GM12878 (cell line): ENCODE measurements around the gene CSMD2. TPM values are rescaled to one million over a fixed set of nuclear protein-coding genes. Genes with fewer than 3 reads are reported as not detected.

Source experiments
- ATAC-seq: fragments of 200-7000 bp; cut with Tn5 transposase; 3 replicates; pipeline ENCODE4 v1.9.1; 2020; ENCODE audit warnings: mild to moderate bottlenecking, moderate library complexity
- BruUV-seq: library from RNA; stranded (reverse); fragments of 400-500 nt; replicated peaks from 2 replicates; lab custom pipeline; 2021; lab: Mats Ljungman, UMichigan
- CTCF ChIA-PET: fragments of 300-600 bp; sonication (Branson Sonifier 250); formaldehyde crosslinking; extraction: SDS; loops from one replicate; lab custom pipeline; 2021; ENCODE audit warnings: inconsistent platforms; lab: Yijun Ruan, JAX
- POLR2A ChIA-PET: fragments of 350-600 bp; formaldehyde crosslinking; extraction: SDS; loops from one replicate; lab custom pipeline; 2021; ENCODE audit warnings: inconsistent platforms; lab: Charles Lee
- RAD21 ChIA-PET: fragments of 300-600 bp; sonication (Branson Sonifier 250); formaldehyde crosslinking; loops from one replicate; lab custom pipeline; 2023; ENCODE audit warnings: antibody characterized with exemption; ENCODE audit not compliant: unreplicated experiment; lab: Charles Lee
- SMC1A ChIA-PET: fragments of 300-600 bp; sonication (Branson Sonifier 250); formaldehyde crosslinking; loops from one replicate; lab custom pipeline; 2023; ENCODE audit not compliant: unreplicated experiment, uncharacterized antibody; lab: Charles Lee
- DNase-seq: peaks from one replicate; pipeline ENCODE4 v3.0.0-alpha.2; 2011; ENCODE audit warnings: low read depth, low spot score
- FAIRE-seq: peaks from 3 replicates; lab custom pipeline; 2011; peaks lifted over from hg19 to GRCh38; lab: Jason Lieb, UNC
- H2AFZ ChIP-seq: 2 replicates; pipeline ENCODE4 v1.6.0; 2011; ENCODE audit warnings: low read depth, low read length, control low read depth; ENCODE audit not compliant: control insufficient read depth
- H3K27ac ChIP-seq: 2 replicates; pipeline ENCODE4 v1.5.1; 2011; ENCODE audit warnings: control low read depth; ENCODE audit not compliant: control insufficient read depth, insufficient read depth
- H3K27me3 ChIP-seq, 2 experiments: replicated peaks in 1 of 2; 2 replicates each; pipeline versions ENCODE4 v1.6.0 to v1.6.1; 2011; ENCODE audit warnings: low read length in 1 of 2; ENCODE audit not compliant: control insufficient read depth in 2 of 2, insufficient read depth in 2 of 2
- H3K36me3 ChIP-seq, 2 experiments: 2 replicates each; pipeline ENCODE4 v1.5.1; 2011; ENCODE audit warnings: low read length in 1 of 2; ENCODE audit not compliant: control insufficient read depth in 2 of 2, insufficient read depth in 2 of 2
- H3K4me1 ChIP-seq: 2 replicates; pipeline ENCODE4 v1.6.1; 2011; ENCODE audit warnings: mild to moderate bottlenecking, low read length, moderate library complexity, mixed read lengths; ENCODE audit not compliant: control insufficient read depth, insufficient read depth
- H3K4me2 ChIP-seq: 2 replicates; pipeline ENCODE4 v1.6.0; 2011; ENCODE audit warnings: control low read depth; ENCODE audit not compliant: control insufficient read depth, insufficient read depth
- H3K4me3 ChIP-seq: fragments of 200-600 bp; sonication (generic); 2 replicates; pipeline ENCODE4 v1.5.1; 2016
- H3K79me2 ChIP-seq: 2 replicates; pipeline ENCODE4 v1.6.0; 2011; ENCODE audit warnings: low read length; ENCODE audit not compliant: control insufficient read depth, insufficient read depth
- H3K9ac ChIP-seq: 2 replicates; pipeline ENCODE4 v1.8.0; 2011; ENCODE audit warnings: low read length, control low read depth, mixed read lengths; ENCODE audit not compliant: control insufficient read depth, insufficient read depth
- H3K9me3 ChIP-seq: replicated peaks from 3 replicates; pipeline ENCODE4 v1.5.1; 2011; ENCODE audit warnings: mild to moderate bottlenecking, low read length; ENCODE audit not compliant: control insufficient read depth, insufficient read depth
- H4K20me1 ChIP-seq: 2 replicates; pipeline ENCODE4 v1.6.0; 2011; ENCODE audit not compliant: control insufficient read depth, insufficient read depth
- CHD4 ChIP-seq: fragments of 200-600 bp; sonication (generic); IDR thresholded peaks from 2 replicates; pipeline ENCODE4 v1.6.1; 2016; ENCODE audit warnings: mild to moderate bottlenecking
- HSF1 ChIP-seq: fragments of 150-350 bp; IDR thresholded peaks from 2 replicates; pipeline ENCODE4 v1.6.1; 2014; ENCODE audit warnings: mild to moderate bottlenecking, low read depth, low read length
- IKZF2 ChIP-seq, 2 experiments: fragments of 450-650 bp; IDR thresholded peaks; 2 replicates each; pipeline ENCODE4 v1.6.1; 2017; ENCODE audit warnings: mild to moderate bottlenecking in 2 of 2, moderate library complexity in 2 of 2
- PAX5 ChIP-seq: IDR thresholded peaks from 2 replicates; pipeline ENCODE4 v1.6.1; 2011; ENCODE audit warnings: low read depth, low read length, borderline replicate concordance
- SMC3 ChIP-seq: IDR thresholded peaks from 2 replicates; pipeline ENCODE4 v1.6.1; 2011; ENCODE audit warnings: low read length, improper control_type of control experiment, borderline replicate concordance
- SPI1 ChIP-seq: IDR thresholded peaks from 2 replicates; pipeline ENCODE4 v1.6.1; 2011; ENCODE audit warnings: low read depth, mild to moderate bottlenecking, low read length, moderate library complexity, borderline replicate concordance; ENCODE audit not compliant: insufficient read depth
- SUZ12 ChIP-seq: fragments of 200-600 bp; sonication (generic); IDR thresholded peaks from one replicate; pipeline ENCODE4 v1.6.1; 2018; ENCODE audit warnings: antibody characterized with exemption, mild to moderate bottlenecking; ENCODE audit not compliant: unreplicated experiment
- TBL1XR1 ChIP-seq: IDR thresholded peaks from 2 replicates; pipeline ENCODE4 v1.6.1; 2012; ENCODE audit warnings: low read depth, low read length, improper control_type of control experiment
- ZNF622 ChIP-seq: fragments of 450-650 bp; IDR thresholded peaks from 2 replicates; pipeline ENCODE4 v1.6.1; 2017; ENCODE audit warnings: mild to moderate bottlenecking, inconsistent platforms
- WGBS: methylation state at CpG from one replicate; pipeline ENCODE4 v1.1.6; 2016; ENCODE audit warnings: low lambda C conversion rate; ENCODE audit not compliant: insufficient replicate concordance, insufficient coverage; ENCODE audit errors: missing lambda C conversion rate; 5-methylcytosine and 5-hydroxymethylcytosine counted together
- in situ Hi-C: fragments of 300-500 bp; cut with MboI; formaldehyde crosslinking; loops from 9 replicates; pipeline ENCODE4 v1.14.3; 2018; ENCODE audit warnings: mixed read lengths
- intact Hi-C: fragments of 100-400 bp; cut with micrococcal nuclease; formaldehyde crosslinking; loops from one replicate; pipeline ENCODE4 v1.14.2; 2022; ENCODE audit not compliant: unreplicated experiment
- polyA plus RNA-seq, 11 experiments: library from polyadenylated mRNA; depleted of rRNA in 4 of 11; unstranded in 6 of 11; stranded (reverse) in 5 of 11; fragments of >200 nt; fragmentation: Nextera tagmentation in 4 of 11; fragmentation: Illumina TruSeq in 1 of 11; extraction: Ambion mirVana in 4 of 11; extraction: Trizol in 1 of 11; gene quantifications; 1 replicate in 1 of 11; 2 replicates in 10 of 11; pipeline versions ENCODE4 v1.2.1 to v1.2.3, GENCODE V29; 2011 to 2016; ENCODE audit warnings: inconsistent platforms in 2 of 11, missing spikeins in 2 of 11, low read depth in 1 of 11
- total RNA-seq, 4 experiments: library from RNA; depleted of rRNA in 3 of 4; stranded (reverse); fragments of >200 nt in 3 of 4; fragmentation: Illumina TruSeq in 1 of 4; extraction: Trizol in 1 of 4; gene quantifications; 2 replicates each; pipeline versions ENCODE4 v1.2.1 to v1.2.3, GENCODE V29; 2013 to 2021
- TF ChIP-seq, protein P1 (sequence below): IDR thresholded peaks from 2 replicates; pipeline ENCODE4 v1.6.1; 2012; ENCODE audit warnings: mild to moderate bottlenecking, low read depth, low read length

The CSMD2 gene
- total and polyA plus RNA-seq, 10 of the 15 experiments (the other 5 are each of a cell fraction or from before 2014, with no cell fraction given) = under 0.01 TPM; not detected in 9

- BruUV-seq = no TSS peak
- ChIA-PET POLR2A (no interaction called here), RAD21 (interaction anchor here (1.7 kb wide), 1 partner anchor 316 kb away, joined by 3 read pairs; no protein-coding TSS in a partner anchor), CTCF (interaction anchor here (0.7 to 1.5 kb wide), 3 partner anchors 11 to 48 kb away, joined by 3 to 4 read pairs (median 3); no protein-coding TSS in a partner anchor), SMC1A (interaction anchor here (0.7 to 1.9 kb wide), 3 partner anchors 17 to 124 kb away, joined by 3 to 4 read pairs (median 3); no protein-coding TSS in a partner anchor)
- TF ChIP-seq IKZF2 (IDR thresholded peaks at IDR 0.05) = no peak
- no peak for TF ChIP-seq PAX5
- TF ChIP-seq TBL1XR1 = no peak
- TF ChIP-seq SMC3 = no peak
- no peak for TF ChIP-seq ZNF622
- no peak for TF ChIP-seq SPI1
- TF ChIP-seq CHD4 = no peak
- no peak for TF ChIP-seq SUZ12
- TF ChIP-seq, protein P1, sequence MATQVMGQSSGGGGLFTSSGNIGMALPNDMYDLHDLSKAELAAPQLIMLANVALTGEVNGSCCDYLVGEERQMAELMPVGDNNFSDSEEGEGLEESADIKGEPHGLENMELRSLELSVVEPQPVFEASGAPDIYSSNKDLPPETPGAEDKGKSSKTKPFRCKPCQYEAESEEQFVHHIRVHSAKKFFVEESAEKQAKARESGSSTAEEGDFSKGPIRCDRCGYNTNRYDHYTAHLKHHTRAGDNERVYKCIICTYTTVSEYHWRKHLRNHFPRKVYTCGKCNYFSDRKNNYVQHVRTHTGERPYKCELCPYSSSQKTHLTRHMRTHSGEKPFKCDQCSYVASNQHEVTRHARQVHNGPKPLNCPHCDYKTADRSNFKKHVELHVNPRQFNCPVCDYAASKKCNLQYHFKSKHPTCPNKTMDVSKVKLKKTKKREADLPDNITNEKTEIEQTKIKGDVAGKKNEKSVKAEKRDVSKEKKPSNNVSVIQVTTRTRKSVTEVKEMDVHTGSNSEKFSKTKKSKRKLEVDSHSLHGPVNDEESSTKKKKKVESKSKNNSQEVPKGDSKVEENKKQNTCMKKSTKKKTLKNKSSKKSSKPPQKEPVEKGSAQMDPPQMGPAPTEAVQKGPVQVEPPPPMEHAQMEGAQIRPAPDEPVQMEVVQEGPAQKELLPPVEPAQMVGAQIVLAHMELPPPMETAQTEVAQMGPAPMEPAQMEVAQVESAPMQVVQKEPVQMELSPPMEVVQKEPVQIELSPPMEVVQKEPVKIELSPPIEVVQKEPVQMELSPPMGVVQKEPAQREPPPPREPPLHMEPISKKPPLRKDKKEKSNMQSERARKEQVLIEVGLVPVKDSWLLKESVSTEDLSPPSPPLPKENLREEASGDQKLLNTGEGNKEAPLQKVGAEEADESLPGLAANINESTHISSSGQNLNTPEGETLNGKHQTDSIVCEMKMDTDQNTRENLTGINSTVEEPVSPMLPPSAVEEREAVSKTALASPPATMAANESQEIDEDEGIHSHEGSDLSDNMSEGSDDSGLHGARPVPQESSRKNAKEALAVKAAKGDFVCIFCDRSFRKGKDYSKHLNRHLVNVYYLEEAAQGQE = no peak
- TF ChIP-seq HSF1 = no peak
- no peaks in the 10 kb centered on the region for H3K4me1 ChIP-seq
- H4K20me1 ChIP-seq = no peaks in the 10 kb centered on the region
- DNase-seq (no peak), ATAC-seq (no peak), FAIRE-seq (no peak)
- in situ Hi-C loops (loop anchor here (5.0 to 25.0 kb wide), 2 partner anchors 312 to 672 kb away; no protein-coding TSS in a partner anchor), intact Hi-C loops (loop anchor here (5.0 to 10.0 kb wide), 4 partner anchors 137 to 515 kb away; partner anchors contain the start of gene ZSCAN20)
- no peaks in the 10 kb centered on the region for H3K79me2 ChIP-seq
- no peak overlapping the region for H3K4me2 ChIP-seq
- H2AFZ ChIP-seq = no peak overlapping the region
- H3K27ac ChIP-seq = no peak overlapping the region
- no peak overlapping the region for H3K4me3 ChIP-seq
- H3K9me3 ChIP-seq = no peaks in the 10 kb centered on the region; the same call in 2 of the 3 replicates
- no peaks in the 10 kb centered on the region for H3K36me3 ChIP-seq
- WGBS = 39% methylated on average over 5 of the region's 5 CpGs
- no peak overlapping the region for H3K9ac ChIP-seq
- H3K27me3 ChIP-seq = peaks cover 2 to 3% of the 10 kb centered on the region in 2 experiments; a peak in 2 of 4 replicates
Observed at GRCh38 chr1:33609739-33610138, 555.3 kb downstream of the CSMD2 start.
